HCT116 (cell line): ENCODE data around the gene BACE1-AS. TPM values are rescaled to one million over a fixed set of nuclear protein-coding genes. Genes with fewer than 3 reads are reported as not detected.

Source experiments
- ATAC-seq: fragments of 200-7000 bp; cut with Tn5 transposase; 2 replicates; pipeline ENCODE4 v1.9.1; 2020; ENCODE audit warnings: mild to moderate bottlenecking, moderate library complexity
- BruUV-seq: library from RNA; stranded (reverse); fragments of 400-500 nt; replicated peaks from 2 replicates; lab custom pipeline; 2021; lab: Mats Ljungman, UMichigan
- CTCF ChIA-PET: fragments of 300-600 bp; sonication (Branson Sonifier 250); formaldehyde crosslinking; loops from one replicate; lab custom pipeline; 2021; ENCODE audit warnings: antibody characterized with exemption; lab: Charles Lee
- POLR2A ChIA-PET: fragments of 300-600, 350-600 bp; sonication (Branson Sonifier 250); formaldehyde crosslinking; loops from one replicate; lab custom pipeline; 2021; ENCODE audit warnings: antibody characterized with exemption; lab: Charles Lee
- RAD21 ChIA-PET, 2 experiments: fragments of 300-600 bp; sonication (Branson Sonifier 250); formaldehyde crosslinking; loops; one replicate each; lab custom pipeline; 2023; ENCODE audit warnings: low total read pairs in 2 of 2; ENCODE audit not compliant: uncharacterized antibody in 2 of 2, unreplicated experiment in 2 of 2, low non-redundant PET in 1 of 2; lab: Charles Lee
- DNase-seq: peaks from one replicate; pipeline ENCODE4 v3.0.0-alpha.2; 2010; ENCODE audit warnings: low read depth, low spot score
- H2AFZ ChIP-seq: fragments of 200-600 bp; shearing (Covaris generic), sonication (generic); 2 replicates; pipeline ENCODE4 v1.6.1; 2017; ENCODE audit warnings: low read depth, mixed run types, mixed read lengths, antibody characterized with exemption, low read length; ENCODE audit not compliant: poor library complexity, severe bottlenecking
- H3K27ac ChIP-seq: 2 replicates; pipeline ENCODE4 v1.5.1; 2012; ENCODE audit warnings: low read depth, low read length
- H3K27me3 ChIP-seq: fragments of 200-600 bp; sonication (generic); 2 replicates; pipeline ENCODE4 v1.6.1; 2016; ENCODE audit warnings: mixed run types, low read length, mixed read lengths; ENCODE audit not compliant: insufficient read depth
- H3K36me3 ChIP-seq, 2 experiments: fragments of 200-500 bp in 1 of 2; fragments of 200-600 bp in 1 of 2; sonication (Bioruptor generic) in 1 of 2; sonication (generic) in 1 of 2; 2 replicates each; pipeline versions ENCODE4 v1.5.1 to v1.6.1; 2014 to 2016; ENCODE audit warnings: low read length in 2 of 2, inconsistent platforms in 1 of 2, mixed read lengths in 1 of 2, mixed run types in 1 of 2; ENCODE audit not compliant: insufficient read depth in 2 of 2, control insufficient read depth in 1 of 2
- H3K4me1 ChIP-seq, 2 experiments: fragments of 200-600 bp in 1 of 2; sonication (generic) in 1 of 2; 2 replicates each; pipeline versions ENCODE4 v1.5.1 to v1.6.1; 2012 to 2017; ENCODE audit warnings: low read length in 2 of 2, inconsistent platforms in 1 of 2, mild to moderate bottlenecking in 1 of 2, mixed read lengths in 1 of 2, mixed run types in 1 of 2, moderate library complexity in 1 of 2; ENCODE audit not compliant: insufficient read depth in 2 of 2, control insufficient read depth in 1 of 2
- H3K4me2 ChIP-seq: fragments of 200-600 bp; sonication (generic); 2 replicates; pipeline ENCODE4 v1.6.1; 2017; ENCODE audit warnings: mixed run types, low read length, mixed read lengths
- H3K4me3 ChIP-seq, 2 experiments: fragments of 200-600 bp in 1 of 2; sonication (generic) in 1 of 2; replicated peaks in 1 of 2; 2 replicates each; pipeline ENCODE4 v1.5.1; 2011 to 2016; ENCODE audit warnings: low read length in 2 of 2, control low read depth in 1 of 2, low read depth in 1 of 2, mild to moderate bottlenecking in 1 of 2, mixed read lengths in 1 of 2, mixed run types in 1 of 2
- H3K79me2 ChIP-seq: fragments of 200-600 bp; sonication (generic); 2 replicates; pipeline ENCODE4 v1.6.1; 2017; ENCODE audit warnings: mild to moderate bottlenecking, mixed run types, low read length, moderate library complexity, mixed read lengths; ENCODE audit not compliant: insufficient read depth
- H3K9ac ChIP-seq: fragments of 200-600 bp; sonication (generic); 2 replicates; pipeline ENCODE4 v1.6.1; 2016; ENCODE audit warnings: low read length, mixed read lengths
- H3K9me2 ChIP-seq: fragments of 200-600 bp; sonication (generic), shearing (Covaris generic); 2 replicates; pipeline ENCODE4 v1.6.1; 2017; ENCODE audit warnings: mixed run types, mild to moderate bottlenecking, moderate library complexity; ENCODE audit not compliant: insufficient read depth
- H3K9me3 ChIP-seq, 2 experiments: fragments of 200-500 bp in 1 of 2; fragments of 200-600 bp in 1 of 2; sonication (Bioruptor generic) in 1 of 2; sonication (generic) in 1 of 2; 2 replicates each; pipeline ENCODE4 v1.6.1; 2014 to 2017; ENCODE audit warnings: low read length in 2 of 2, mixed read lengths in 2 of 2, inconsistent platforms in 1 of 2, low read depth in 1 of 2, mild to moderate bottlenecking in 1 of 2, mixed run types in 1 of 2, moderate library complexity in 1 of 2; ENCODE audit not compliant: control insufficient read depth in 1 of 2, insufficient read depth in 1 of 2
- H4K20me1 ChIP-seq: fragments of 200-600 bp; sonication (generic), shearing (Covaris generic); 2 replicates; pipeline ENCODE4 v1.6.1; 2017; ENCODE audit warnings: mixed run types, mild to moderate bottlenecking, moderate library complexity; ENCODE audit not compliant: insufficient read depth
- CEBPB ChIP-seq: IDR thresholded peaks from 2 replicates; pipeline ENCODE4 v1.6.1; 2012; ENCODE audit warnings: low read depth
- EZH2 ChIP-seq: fragments of 200-600 bp; sonication (generic); IDR thresholded peaks from 2 replicates; pipeline ENCODE4 v1.6.1; 2017; ENCODE audit warnings: antibody characterized with exemption, mixed run types
- FOSL1 ChIP-seq: IDR thresholded peaks from 2 replicates; pipeline ENCODE4 v1.6.1; 2012; ENCODE audit warnings: low read depth
- POLR2A ChIP-seq: IDR thresholded peaks from 2 replicates; pipeline ENCODE4 v1.7.0; 2011; ENCODE audit warnings: borderline replicate concordance; ENCODE audit not compliant: insufficient read depth, insufficient read length; ENCODE audit errors: extremely low read depth
- POLR2AphosphoS5 ChIP-seq: IDR thresholded peaks from 2 replicates; pipeline ENCODE4 v1.6.1; 2011; ENCODE audit warnings: mild to moderate bottlenecking, low read depth, low read length, moderate library complexity
- RAD21 ChIP-seq: IDR thresholded peaks from 2 replicates; pipeline ENCODE4 v1.6.1; 2012; ENCODE audit warnings: low read depth, mild to moderate bottlenecking
- SP1 ChIP-seq: IDR thresholded peaks from 2 replicates; pipeline ENCODE4 v1.6.1; 2012; ENCODE audit warnings: low read depth
- SRF ChIP-seq: IDR thresholded peaks from 2 replicates; pipeline ENCODE4 v1.6.1; 2012; ENCODE audit warnings: low read depth
- YY1 ChIP-seq: IDR thresholded peaks from 2 replicates; pipeline ENCODE4 v1.6.1; 2011; ENCODE audit warnings: low read length, low read depth, moderate library complexity, mild to moderate bottlenecking; ENCODE audit not compliant: insufficient replicate concordance; ENCODE audit errors: extremely low read depth
- ZFX ChIP-seq: fragments of 450-650 bp; IDR thresholded peaks from 2 replicates; pipeline ENCODE4 v1.6.1; 2017
- ZNF274 ChIP-seq: fragments of 200-500 bp; sonication (Bioruptor generic); IDR thresholded peaks from 2 replicates; pipeline ENCODE4 v1.6.1; 2014; ENCODE audit warnings: mild to moderate bottlenecking, low read depth, low read length, inconsistent platforms
- intact Hi-C: fragments of 100-400 bp; cut with micrococcal nuclease; formaldehyde crosslinking; loops from 2 replicates; pipeline ENCODE4 v1.10.0; 2022
- total RNA-seq: library from RNA; stranded (reverse); gene quantifications from one replicate; pipeline ENCODE4 v1.2.1, GENCODE V29; 2021; ENCODE audit not compliant: unreplicated experiment
- TF ChIP-seq, protein P1 (sequence below), 3 experiments: fragments of 200-600 bp in 1 of 3; sonication (generic) in 1 of 3; IDR thresholded peaks in 2 of 3; conservative IDR thresholded peaks in 1 of 3; 2 replicates each; pipeline ENCODE4 v1.5.1; 2012 to 2017; ENCODE audit warnings: low read depth in 2 of 3, low read length in 2 of 3, antibody characterized with exemption in 1 of 3, borderline replicate concordance in 1 of 3, control low read depth in 1 of 3, mild to moderate bottlenecking in 1 of 3, mixed read lengths in 1 of 3, mixed run types in 1 of 3, moderate library complexity in 1 of 3; ENCODE audit not compliant: insufficient read depth in 1 of 3
- TF ChIP-seq, protein P2 (sequence below): IDR thresholded peaks from 2 replicates; pipeline ENCODE4 v1.6.1; 2012
- TF ChIP-seq, protein P3 (sequence below): IDR thresholded peaks from 2 replicates; pipeline ENCODE4 v1.6.1; 2011; ENCODE audit warnings: mild to moderate bottlenecking, low read length, moderate library complexity; ENCODE audit not compliant: insufficient replicate concordance; ENCODE audit errors: extremely low read depth

BACE1-AS gene
- total RNA-seq, 1 experiment from 2014 or later: 10.2 TPM

DNA sequence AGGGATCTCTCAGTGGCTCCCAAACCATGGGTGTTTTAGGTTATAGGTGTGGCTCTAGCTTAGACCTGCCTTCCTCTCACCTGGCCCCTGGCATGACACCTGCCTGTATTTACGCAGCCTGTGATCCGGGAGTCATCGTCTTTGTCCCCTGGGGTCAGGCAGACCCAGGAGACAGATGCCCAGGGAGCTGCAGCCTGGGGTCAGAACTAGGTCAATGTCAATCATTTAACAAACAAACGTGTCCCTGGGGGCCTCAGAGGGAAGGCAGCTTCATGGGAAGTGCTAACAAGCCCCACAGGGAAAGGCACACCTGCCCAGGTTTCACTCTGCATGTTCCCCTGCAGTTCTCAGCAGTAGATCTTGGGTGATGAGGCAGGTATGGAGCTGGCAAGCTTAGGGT, 12.0 kb downstream of the BACE1-AS start:
- H3K27ac ChIP-seq: no peak overlapping the region
- no peaks in the 10 kb centered on the region for H4K20me1 ChIP-seq
- no peaks in the 10 kb centered on the region for H3K27me3 ChIP-seq
- no peak for DNase-seq
- ChIA-PET RAD21 (no interaction called here), POLR2A (no interaction called here), CTCF (no interaction called here)
- no TSS peak for BruUV-seq
- intact Hi-C loops: no loop called here
- no peaks in the 10 kb centered on the region for H3K9me2 ChIP-seq
- no peak overlapping the region for H3K4me2 ChIP-seq
- no peak for TF ChIP-seq ZNF274
- no peak for TF ChIP-seq RAD21
- TF ChIP-seq POLR2A: no peak
- TF ChIP-seq SRF: no peak
- no peak for TF ChIP-seq SP1
- TF ChIP-seq EZH2: no peak
- no peak for TF ChIP-seq YY1
- TF ChIP-seq, protein P1, sequence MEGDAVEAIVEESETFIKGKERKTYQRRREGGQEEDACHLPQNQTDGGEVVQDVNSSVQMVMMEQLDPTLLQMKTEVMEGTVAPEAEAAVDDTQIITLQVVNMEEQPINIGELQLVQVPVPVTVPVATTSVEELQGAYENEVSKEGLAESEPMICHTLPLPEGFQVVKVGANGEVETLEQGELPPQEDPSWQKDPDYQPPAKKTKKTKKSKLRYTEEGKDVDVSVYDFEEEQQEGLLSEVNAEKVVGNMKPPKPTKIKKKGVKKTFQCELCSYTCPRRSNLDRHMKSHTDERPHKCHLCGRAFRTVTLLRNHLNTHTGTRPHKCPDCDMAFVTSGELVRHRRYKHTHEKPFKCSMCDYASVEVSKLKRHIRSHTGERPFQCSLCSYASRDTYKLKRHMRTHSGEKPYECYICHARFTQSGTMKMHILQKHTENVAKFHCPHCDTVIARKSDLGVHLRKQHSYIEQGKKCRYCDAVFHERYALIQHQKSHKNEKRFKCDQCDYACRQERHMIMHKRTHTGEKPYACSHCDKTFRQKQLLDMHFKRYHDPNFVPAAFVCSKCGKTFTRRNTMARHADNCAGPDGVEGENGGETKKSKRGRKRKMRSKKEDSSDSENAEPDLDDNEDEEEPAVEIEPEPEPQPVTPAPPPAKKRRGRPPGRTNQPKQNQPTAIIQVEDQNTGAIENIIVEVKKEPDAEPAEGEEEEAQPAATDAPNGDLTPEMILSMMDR (IDR thresholded peaks at IDR 0.05 in 2 of 3, conservative IDR thresholded peaks at IDR 0.05 in 1 of 3; ENCODE audit: borderline replicate concordance in 1 of 3, insufficient read depth in 1 of 3, low read depth in 2 of 3, low read length in 2 of 3): no peak
- TF ChIP-seq, protein P2, sequence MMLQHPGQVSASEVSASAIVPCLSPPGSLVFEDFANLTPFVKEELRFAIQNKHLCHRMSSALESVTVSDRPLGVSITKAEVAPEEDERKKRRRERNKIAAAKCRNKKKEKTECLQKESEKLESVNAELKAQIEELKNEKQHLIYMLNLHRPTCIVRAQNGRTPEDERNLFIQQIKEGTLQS: no peak
- no peak for TF ChIP-seq CEBPB
- TF ChIP-seq ZFX: no peak
- TF ChIP-seq FOSL1: no peak
- TF ChIP-seq, protein P3, sequence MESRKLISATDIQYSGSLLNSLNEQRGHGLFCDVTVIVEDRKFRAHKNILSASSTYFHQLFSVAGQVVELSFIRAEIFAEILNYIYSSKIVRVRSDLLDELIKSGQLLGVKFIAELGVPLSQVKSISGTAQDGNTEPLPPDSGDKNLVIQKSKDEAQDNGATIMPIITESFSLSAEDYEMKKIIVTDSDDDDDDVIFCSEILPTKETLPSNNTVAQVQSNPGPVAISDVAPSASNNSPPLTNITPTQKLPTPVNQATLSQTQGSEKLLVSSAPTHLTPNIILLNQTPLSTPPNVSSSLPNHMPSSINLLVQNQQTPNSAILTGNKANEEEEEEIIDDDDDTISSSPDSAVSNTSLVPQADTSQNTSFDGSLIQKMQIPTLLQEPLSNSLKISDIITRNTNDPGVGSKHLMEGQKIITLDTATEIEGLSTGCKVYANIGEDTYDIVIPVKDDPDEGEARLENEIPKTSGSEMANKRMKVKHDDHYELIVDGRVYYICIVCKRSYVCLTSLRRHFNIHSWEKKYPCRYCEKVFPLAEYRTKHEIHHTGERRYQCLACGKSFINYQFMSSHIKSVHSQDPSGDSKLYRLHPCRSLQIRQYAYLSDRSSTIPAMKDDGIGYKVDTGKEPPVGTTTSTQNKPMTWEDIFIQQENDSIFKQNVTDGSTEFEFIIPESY: no peak
- no peak for TF ChIP-seq POLR2AphosphoS5
- H2AFZ ChIP-seq: no peak overlapping the region
- H3K9ac ChIP-seq: no peak overlapping the region
- no peak overlapping the region for H3K4me3 ChIP-seq
- no peaks in the 10 kb centered on the region for H3K4me1 ChIP-seq
- H3K79me2 ChIP-seq: no peaks in the 10 kb centered on the region
- H3K9me3 ChIP-seq: no peaks in the 10 kb centered on the region
- no peaks in the 10 kb centered on the region for H3K36me3 ChIP-seq
- ATAC-seq: no peak
